DND-41 (cell line): ENCODE data around the gene MYD88.

Experiments used
- ATAC-seq: fragments of 200-7000 bp; cut with Tn5 transposase; 3 replicates; pipeline ENCODE4 v1.9.1; 2021; ENCODE audit warnings: low read depth; ENCODE audit not compliant: insufficient read depth
- DNase-seq: peaks from one replicate; pipeline ENCODE4 v3.0.0-alpha.2; 2020
- H2AFZ ChIP-seq: 2 replicates; pipeline ENCODE4 v1.6.0; 2012; ENCODE audit warnings: low read depth, low read length
- H3K27ac ChIP-seq: 2 replicates; pipeline ENCODE4 v1.5.1; 2012; ENCODE audit warnings: low read length, inconsistent platforms
- H3K27me3 ChIP-seq: fragments of 200-600 bp; sonication (generic); 2 replicates; pipeline ENCODE4 v1.6.0; 2012; ENCODE audit warnings: low read length, mild to moderate bottlenecking, inconsistent platforms; ENCODE audit not compliant: insufficient read depth, poor library complexity
- H3K36me3 ChIP-seq: 2 replicates; pipeline ENCODE4 v1.5.1; 2012; ENCODE audit warnings: low read length, inconsistent platforms; ENCODE audit not compliant: insufficient read depth
- H3K4me1 ChIP-seq: 2 replicates; pipeline ENCODE4 v1.5.1; 2012; ENCODE audit warnings: mild to moderate bottlenecking, low read length; ENCODE audit not compliant: insufficient read depth
- H3K4me2 ChIP-seq: 2 replicates; pipeline ENCODE4 v1.6.0; 2012; ENCODE audit warnings: mild to moderate bottlenecking, moderate library complexity, low read length, inconsistent platforms; ENCODE audit not compliant: insufficient read depth
- H3K4me3 ChIP-seq, 2 experiments: fragments of 200-600 bp in 1 of 2; shearing (Covaris generic) in 1 of 2; 2 replicates each; pipeline ENCODE4 v1.5.1; 2012 to 2016; ENCODE audit warnings: inconsistent platforms in 2 of 2, low read length in 2 of 2, mild to moderate bottlenecking in 2 of 2, low read depth in 1 of 2, moderate library complexity in 1 of 2
- H3K79me2 ChIP-seq: 2 replicates; pipeline ENCODE4 v1.6.0; 2012; ENCODE audit warnings: low read length, inconsistent platforms; ENCODE audit not compliant: insufficient read depth
- H3K9ac ChIP-seq: 2 replicates; pipeline ENCODE4 v1.6.0; 2012; ENCODE audit warnings: low read depth, mild to moderate bottlenecking, inconsistent platforms, low read length, moderate library complexity
- H3K9me3 ChIP-seq: 2 replicates; pipeline ENCODE4 v1.5.1; 2012; ENCODE audit warnings: low read length, moderate library complexity, mild to moderate bottlenecking, inconsistent platforms; ENCODE audit not compliant: insufficient read depth, severe bottlenecking
- H4K20me1 ChIP-seq: 2 replicates; pipeline ENCODE4 v1.6.0; 2012; ENCODE audit warnings: low read length; ENCODE audit not compliant: insufficient read depth
- EZH2 ChIP-seq: IDR thresholded peaks from 3 replicates; pipeline ENCODE4 v1.6.1; 2012; ENCODE audit warnings: borderline replicate concordance, low read depth, mild to moderate bottlenecking, moderate library complexity, low read length, inconsistent platforms; ENCODE audit not compliant: severe bottlenecking
- TF ChIP-seq, protein P1 (sequence below): IDR thresholded peaks from 2 replicates; pipeline ENCODE4 v1.5.1; 2012; ENCODE audit warnings: borderline replicate concordance, low read length, moderate library complexity, mild to moderate bottlenecking; ENCODE audit not compliant: poor library complexity, severe bottlenecking; ENCODE audit errors: extremely low read depth

The MYD88 gene

DNA sequence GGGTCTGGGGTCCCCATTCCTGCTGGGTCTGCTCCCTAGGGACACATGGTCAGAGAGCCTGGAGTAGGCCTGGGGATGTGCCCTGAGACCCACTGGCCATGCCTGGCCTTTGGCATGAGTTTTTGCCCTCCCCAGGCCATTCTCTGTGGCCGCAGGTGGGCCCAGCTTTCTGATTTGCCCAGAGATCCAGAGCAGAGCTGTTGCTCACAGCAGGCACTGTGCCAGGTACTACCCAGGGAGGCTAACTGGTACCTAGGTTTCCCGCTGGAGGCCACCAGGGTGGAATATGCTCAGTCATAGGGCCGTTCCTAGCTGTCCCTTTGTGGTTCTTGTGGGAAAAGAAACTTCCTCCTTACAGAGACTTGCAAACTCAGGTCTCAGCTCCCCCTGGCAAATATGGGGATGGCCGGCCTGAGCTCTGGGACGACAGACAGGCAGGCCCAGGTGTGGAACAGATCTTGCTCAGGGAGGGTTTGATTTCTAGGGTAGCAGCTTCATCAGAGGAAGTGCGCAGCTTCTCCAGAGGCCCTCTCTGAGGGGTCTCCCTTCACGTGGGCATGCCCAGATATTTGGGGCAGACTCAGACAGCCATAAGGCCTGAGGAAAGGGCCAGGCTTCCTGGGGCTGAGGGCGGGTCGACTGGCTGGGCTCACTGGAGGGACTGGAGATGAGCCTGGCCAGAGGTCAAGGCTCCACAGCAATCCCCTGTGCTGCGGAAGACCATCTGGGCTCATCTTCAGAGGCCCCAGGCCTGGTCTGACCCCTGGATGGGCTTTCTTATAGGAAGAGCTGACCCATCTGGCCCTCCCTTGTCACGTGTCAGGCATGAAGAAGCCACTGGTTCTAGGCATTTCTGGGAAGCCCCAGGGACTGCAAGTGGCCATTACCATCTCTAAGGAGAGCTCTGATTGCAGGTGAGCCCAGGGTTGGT is 29.5 kb upstream of the MYD88 start:
- Histone ChIP-seq H2AFZ (no peak overlapping the region), H3K9ac (no peak overlapping the region), H3K27me3 (no peaks in the 10 kb centered on the region), H3K27ac (no peak overlapping the region), H4K20me1 (no peaks in the 10 kb centered on the region), H3K4me1 (no peaks in the 10 kb centered on the region), H3K4me3 (no peak overlapping the region), H3K4me2 (no peak overlapping the region), H3K36me3 (no peaks in the 10 kb centered on the region), H3K9me3 (peaks cover 2% of the 10 kb centered on the region), H3K79me2 (no peaks in the 10 kb centered on the region)
- TF ChIP-seq, protein P1, sequence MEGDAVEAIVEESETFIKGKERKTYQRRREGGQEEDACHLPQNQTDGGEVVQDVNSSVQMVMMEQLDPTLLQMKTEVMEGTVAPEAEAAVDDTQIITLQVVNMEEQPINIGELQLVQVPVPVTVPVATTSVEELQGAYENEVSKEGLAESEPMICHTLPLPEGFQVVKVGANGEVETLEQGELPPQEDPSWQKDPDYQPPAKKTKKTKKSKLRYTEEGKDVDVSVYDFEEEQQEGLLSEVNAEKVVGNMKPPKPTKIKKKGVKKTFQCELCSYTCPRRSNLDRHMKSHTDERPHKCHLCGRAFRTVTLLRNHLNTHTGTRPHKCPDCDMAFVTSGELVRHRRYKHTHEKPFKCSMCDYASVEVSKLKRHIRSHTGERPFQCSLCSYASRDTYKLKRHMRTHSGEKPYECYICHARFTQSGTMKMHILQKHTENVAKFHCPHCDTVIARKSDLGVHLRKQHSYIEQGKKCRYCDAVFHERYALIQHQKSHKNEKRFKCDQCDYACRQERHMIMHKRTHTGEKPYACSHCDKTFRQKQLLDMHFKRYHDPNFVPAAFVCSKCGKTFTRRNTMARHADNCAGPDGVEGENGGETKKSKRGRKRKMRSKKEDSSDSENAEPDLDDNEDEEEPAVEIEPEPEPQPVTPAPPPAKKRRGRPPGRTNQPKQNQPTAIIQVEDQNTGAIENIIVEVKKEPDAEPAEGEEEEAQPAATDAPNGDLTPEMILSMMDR: no peak
- no peak for TF ChIP-seq EZH2
- DNase-seq: no peak
- no peak for ATAC-seq

DNA sequence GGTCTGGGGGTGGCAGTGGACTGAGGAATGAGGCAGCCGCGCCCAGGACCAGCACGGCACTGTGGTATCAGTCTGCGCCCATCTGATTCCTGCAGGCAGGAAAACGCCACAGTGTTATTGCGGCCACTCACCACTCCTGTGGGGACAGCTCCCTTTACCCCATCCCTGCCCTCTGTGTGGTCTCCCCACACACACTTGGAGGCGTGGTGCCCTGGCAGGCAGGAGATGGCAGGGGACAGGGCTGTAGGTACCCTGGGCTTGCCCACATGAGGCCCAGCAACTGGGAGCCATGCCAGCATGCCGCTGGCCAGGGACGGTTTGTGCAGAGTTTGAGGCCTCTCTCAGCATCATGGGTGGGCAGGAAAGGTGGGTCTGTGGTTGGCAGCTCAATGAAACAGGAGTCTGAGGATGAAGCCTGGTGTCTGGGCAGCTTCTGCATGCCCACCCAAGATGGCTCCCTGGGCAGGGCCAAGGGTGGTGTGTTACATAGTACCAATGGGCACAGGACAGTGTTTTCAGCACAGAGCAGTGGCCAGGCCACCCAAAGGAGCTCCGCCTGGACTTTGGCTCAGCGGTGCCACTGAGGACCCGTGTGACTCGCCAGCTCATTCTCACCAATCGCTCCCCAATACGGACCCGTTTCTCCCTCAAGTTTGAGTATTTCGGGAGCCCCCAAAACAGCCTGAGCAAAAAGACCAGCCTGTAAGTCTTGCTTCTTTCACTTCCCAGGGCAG is 28.7 kb upstream of the MYD88 start:
- no peak for TF ChIP-seq EZH2
- TF ChIP-seq, protein P1: no peak
- Histone ChIP-seq H3K4me2 (no peak overlapping the region), H4K20me1 (no peaks in the 10 kb centered on the region), H3K9ac (no peak overlapping the region), H3K9me3 (peaks cover 2% of the 10 kb centered on the region), H3K36me3 (no peaks in the 10 kb centered on the region), H3K4me1 (no peaks in the 10 kb centered on the region), H3K27me3 (no peaks in the 10 kb centered on the region), H3K79me2 (no peaks in the 10 kb centered on the region), H2AFZ (no peak overlapping the region), H3K4me3 (no peak overlapping the region), H3K27ac (no peak overlapping the region)
- ATAC-seq (no peak), DNase-seq (no peak)

DNA sequence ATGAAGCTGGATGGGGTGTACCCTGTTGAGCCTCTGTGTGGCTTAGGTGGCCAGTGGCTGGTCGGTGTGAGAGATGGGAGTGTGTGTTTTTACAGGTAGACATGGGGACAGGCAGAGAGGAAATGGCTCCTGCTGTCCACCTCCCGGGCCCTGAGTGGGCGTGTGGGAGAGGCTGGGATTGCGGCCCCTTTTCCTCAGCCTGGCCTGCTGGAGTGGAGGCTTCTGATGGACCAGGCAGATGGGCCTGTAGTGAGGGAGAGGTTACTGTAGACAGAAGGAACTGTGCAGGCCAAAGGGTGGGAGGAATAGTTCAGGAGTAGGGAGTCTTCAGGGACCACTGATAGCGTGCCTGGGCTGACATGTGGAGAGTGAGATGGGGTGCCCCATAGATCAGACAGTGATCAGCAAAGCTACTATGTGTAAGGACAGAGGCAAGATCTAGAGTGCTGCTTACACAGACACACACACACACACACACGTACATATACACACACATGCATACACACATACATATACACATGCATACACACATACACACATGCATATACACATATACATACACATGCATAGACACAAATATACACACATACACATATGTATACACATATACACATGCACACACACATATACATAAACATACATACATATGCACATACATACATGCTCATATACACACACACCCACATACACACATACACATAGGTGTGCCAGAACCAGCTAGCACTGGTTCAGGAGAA is 28.0 kb upstream of the MYD88 start:
- Histone ChIP-seq H3K9ac (no peak overlapping the region), H3K27me3 (no peaks in the 10 kb centered on the region)
- no peak for ATAC-seq

More for the DNA sequence above, 28.0 kb upstream of the MYD88 start:
- H3K79me2 ChIP-seq: no peaks in the 10 kb centered on the region
- no peak overlapping the region for H2AFZ ChIP-seq
- H3K27ac ChIP-seq: no peak overlapping the region
- H3K4me2 ChIP-seq: no peak overlapping the region
- H3K4me3 ChIP-seq: no peak overlapping the region
- no peak for DNase-seq
- H4K20me1 ChIP-seq: peaks cover 2% of the 10 kb centered on the region; the same call in 1 of the 2 replicates
- no peaks in the 10 kb centered on the region for H3K4me1 ChIP-seq
- peaks cover 2% of the 10 kb centered on the region for H3K9me3 ChIP-seq
- H3K36me3 ChIP-seq: no peaks in the 10 kb centered on the region
- TF ChIP-seq, protein P1: no peak
- TF ChIP-seq EZH2: no peak
